Subcutaneous abdominal adipose tissue (tissue), 5 donors: ENCODE results near the gene CRELD1.
"Not testable (repeated sequence)": the region's sequence is repeated elsewhere in the genome, so short reads cannot be mapped to it uniquely, and the experiment has no call there.

Experiments
- H3K27ac ChIP-seq: one replicate; pipeline ENCODE4 v1.7.0; 2013; ENCODE audit warnings: low read depth, mild to moderate bottlenecking, inconsistent platforms, low read length, moderate library complexity
- H3K27me3 ChIP-seq, 5 donors: one replicate each; pipeline ENCODE4 v1.7.0; 2013; ENCODE audit warnings: low read length in 5 of 5, inconsistent platforms in 1 of 5; ENCODE audit not compliant: control insufficient read depth in 5 of 5, insufficient read depth in 4 of 5
- H3K36me3 ChIP-seq, 5 donors: one replicate each; pipeline ENCODE4 v1.7.0; 2013; ENCODE audit warnings: low read length in 5 of 5; ENCODE audit not compliant: control insufficient read depth in 5 of 5, insufficient read depth in 5 of 5
- H3K4me1 ChIP-seq, 5 donors: one replicate each; pipeline ENCODE4 v1.7.0; 2013; ENCODE audit warnings: low read length in 5 of 5, mild to moderate bottlenecking in 3 of 5, moderate library complexity in 1 of 5; ENCODE audit not compliant: control insufficient read depth in 5 of 5, insufficient read depth in 5 of 5
- H3K4me3 ChIP-seq, 5 donors: one replicate each; pipeline ENCODE4 v1.7.0; 2013; ENCODE audit warnings: low read length in 5 of 5, low read depth in 1 of 5
- H3K9ac ChIP-seq, 5 donors: one replicate each; pipeline ENCODE4 v1.7.0; 2013; ENCODE audit warnings: low read length in 5 of 5, mild to moderate bottlenecking in 4 of 5, moderate library complexity in 3 of 5
- H3K9me3 ChIP-seq, 5 donors: one replicate each; pipeline ENCODE4 v1.7.0; 2013; ENCODE audit warnings: low read length in 5 of 5; ENCODE audit not compliant: control insufficient read depth in 5 of 5
- donor health status: healthy.
- donor health status: healthy.
- donor health status: healthy.
- donor health status: healthy.
- donor health status: healthy.

The CRELD1 gene

DNA sequence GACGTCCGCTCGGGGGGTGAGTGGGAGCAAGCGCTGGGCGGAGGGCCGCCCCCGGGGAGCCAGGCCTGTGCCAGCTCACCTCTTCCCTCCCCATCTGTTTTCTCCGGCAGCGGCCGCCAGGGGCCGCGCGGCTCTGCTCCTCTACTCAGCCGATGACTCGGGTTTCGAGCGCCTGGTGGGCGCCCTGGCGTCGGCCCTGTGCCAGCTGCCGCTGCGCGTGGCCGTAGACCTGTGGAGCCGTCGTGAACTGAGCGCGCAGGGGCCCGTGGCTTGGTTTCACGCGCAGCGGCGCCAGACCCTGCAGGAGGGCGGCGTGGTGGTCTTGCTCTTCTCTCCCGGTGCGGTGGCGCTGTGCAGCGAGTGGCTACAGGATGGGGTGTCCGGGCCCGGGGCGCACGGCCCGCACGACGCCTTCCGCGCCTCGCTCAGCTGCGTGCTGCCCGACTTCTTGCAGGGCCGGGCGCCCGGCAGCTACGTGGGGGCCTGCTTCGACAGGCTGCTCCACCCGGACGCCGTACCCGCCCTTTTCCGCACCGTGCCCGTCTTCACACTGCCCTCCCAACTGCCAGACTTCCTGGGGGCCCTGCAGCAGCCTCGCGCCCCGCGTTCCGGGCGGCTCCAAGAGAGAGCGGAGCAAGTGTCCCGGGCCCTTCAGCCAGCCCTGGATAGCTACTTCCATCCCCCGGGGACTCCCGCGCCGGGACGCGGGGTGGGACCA lies 632 bp upstream of the CRELD1 start:
- H3K36me3 ChIP-seq = peaks cover 5 to 44% (median 20%) of the 10 kb centered on the region in 5 donors
- no peaks in the 10 kb centered on the region for H3K27me3 ChIP-seq
- peak overlapping the region; percentile 89 for H3K27ac ChIP-seq
- peak overlapping the region in 4 of 5 donors; percentile 81 to 92 (median 86) for H3K4me3 ChIP-seq
- peak overlapping the region in 4 of 5 donors; percentile 70 to 93 (median 87) for H3K9ac ChIP-seq
- H3K9me3 ChIP-seq = no peaks in the 10 kb centered on the region
- peaks cover 5 to 39% (median 32%) of the 10 kb centered on the region in 5 donors for H3K4me1 ChIP-seq

DNA sequence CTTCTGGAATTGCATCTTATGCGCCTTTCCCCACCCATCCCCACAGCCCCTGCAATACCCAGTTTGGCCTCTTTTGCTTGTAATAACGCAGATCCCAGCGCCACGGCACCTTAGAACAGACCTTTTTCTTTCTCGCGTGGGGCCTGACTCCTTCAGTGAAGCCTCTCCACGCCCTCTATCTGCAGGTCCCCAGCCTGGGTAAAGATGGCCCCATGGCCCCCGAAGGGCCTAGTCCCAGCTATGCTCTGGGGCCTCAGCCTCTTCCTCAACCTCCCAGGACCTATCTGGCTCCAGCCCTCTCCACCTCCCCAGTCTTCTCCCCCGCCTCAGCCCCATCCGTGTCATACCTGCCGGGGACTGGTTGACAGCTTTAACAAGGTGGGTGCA lies 594 bp downstream of the CRELD1 start:
- H3K27ac ChIP-seq = peak overlapping the region; percentile 89
- H3K4me3 ChIP-seq = peak overlapping the region; percentile 81 to 92 (median 86)
- peaks cover 5 to 39% (median 32%) of the 10 kb centered on the region in 5 donors for H3K4me1 ChIP-seq
- no peaks in the 10 kb centered on the region for H3K27me3 ChIP-seq
- peak overlapping the region; percentile 63 to 93 (median 90) for H3K9ac ChIP-seq
- peaks cover 5 to 39% (median 19%) of the 10 kb centered on the region in 5 donors for H3K36me3 ChIP-seq
- H3K9me3 ChIP-seq = no peaks in the 10 kb centered on the region

DNA sequence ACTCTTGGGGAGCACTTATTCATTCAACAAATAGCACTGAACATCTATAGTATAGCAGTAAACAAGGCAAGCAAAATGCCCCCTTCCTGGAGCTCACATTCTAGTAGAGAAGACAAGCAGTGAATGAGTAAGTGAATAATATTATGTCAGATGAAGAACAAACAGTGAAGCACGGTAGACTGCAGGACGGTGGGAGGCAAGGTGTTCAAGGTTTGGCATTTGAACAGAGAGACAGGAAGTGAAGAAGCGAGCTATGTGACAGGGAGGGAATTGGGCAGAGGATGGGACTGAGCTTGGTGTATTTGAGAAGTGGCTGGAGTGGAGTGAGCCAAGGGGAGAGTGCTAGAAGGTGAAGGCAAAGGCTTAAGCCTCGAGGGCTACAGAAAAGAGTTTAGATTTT lies 1.4 kb downstream of the CRELD1 start:
- Histone ChIP-seq H3K9me3 (no peaks in the 10 kb centered on the region), H3K27ac (peak overlapping the region; percentile 20), H3K27me3 (no peaks in the 10 kb centered on the region), H3K9ac (peak overlapping the region in 3 of 5 donors; percentile 17 to 91 (median 32)), H3K4me1 (peaks cover 5 to 39% (median 32%) of the 10 kb centered on the region in 5 donors), H3K36me3 (peaks cover 5 to 32% (median 14%) of the 10 kb centered on the region in 5 donors), H3K4me3 (peak overlapping the region in 1 of 5 donors; percentile 86)

GRCh38 chr3:9935966-9936510 lies 2.4 kb downstream of the CRELD1 start:
- peaks cover 5 to 27% (median 14%) of the 10 kb centered on the region in 5 donors for H3K36me3 ChIP-seq
- no peaks in the 10 kb centered on the region for H3K9me3 ChIP-seq
- H3K9ac ChIP-seq = no peak overlapping the region
- H3K4me3 ChIP-seq = no peak overlapping the region
- H3K4me1 ChIP-seq = peaks cover 5 to 39% (median 32%) of the 10 kb centered on the region in 5 donors
- no peak overlapping the region for H3K27ac ChIP-seq
- H3K27me3 ChIP-seq = no peaks in the 10 kb centered on the region

GRCh38 chr3:9937486-9938238 lies 4.0 kb downstream of the CRELD1 start:
- Histone ChIP-seq H3K4me1 (peaks cover 5 to 34% (median 25%) of the 10 kb centered on the region in 5 donors), H3K27ac (no peak overlapping the region), H3K9me3 (no peaks in the 10 kb centered on the region), H3K4me3 (no peak overlapping the region), H3K27me3 (no peaks in the 10 kb centered on the region), H3K9ac (peak overlapping the region in 1 of 5 donors; percentile 56), H3K36me3 (peaks cover 5 to 36% (median 19%) of the 10 kb centered on the region in 5 donors)

- Histone ChIP-seq H3K4me1 (peaks cover 5 to 26% (median 17%) of the 10 kb centered on the region in 5 donors), H3K9me3 (no peaks in the 10 kb centered on the region), H3K4me3 (no peak overlapping the region), H3K9ac (no peak overlapping the region), H3K36me3 (peaks cover 5 to 49% (median 28%) of the 10 kb centered on the region in 5 donors), H3K27ac (no peak overlapping the region), H3K27me3 (no peaks in the 10 kb centered on the region)
Observed at GRCh38 chr3:9938966-9939365, 5.3 kb downstream of the CRELD1 start.

DNA sequence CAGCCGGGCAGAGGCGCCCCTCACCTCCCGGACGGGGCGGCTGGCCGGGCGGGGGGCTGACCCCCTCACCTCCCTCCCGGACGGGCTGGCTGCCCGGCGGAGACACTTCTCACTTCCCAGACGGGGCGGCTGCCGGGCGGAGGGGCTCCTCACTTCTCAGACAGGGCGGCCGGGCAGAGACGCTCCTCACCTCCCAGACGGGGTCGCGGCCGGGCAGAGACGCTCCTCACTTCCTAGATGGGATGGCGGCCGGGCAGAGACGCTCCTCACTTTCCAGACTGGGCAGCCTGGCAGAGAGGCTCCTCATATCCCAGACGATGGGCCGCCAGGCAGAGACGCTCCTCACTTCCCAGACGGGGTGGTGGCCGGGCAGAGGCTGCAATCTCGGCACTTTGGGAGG lies 6.3 kb downstream of the CRELD1 start:
- not testable (repeated sequence) for H3K27ac ChIP-seq, H3K9me3 ChIP-seq, H3K4me3 ChIP-seq, H3K27me3 ChIP-seq, H3K9ac ChIP-seq
- peaks cover 5 to 54% (median 32%) of the 10 kb centered on the region in 5 donors for H3K36me3 ChIP-seq
- H3K4me1 ChIP-seq = peaks cover 3 to 17% (median 8%) of the 10 kb centered on the region in 5 donors

DNA sequence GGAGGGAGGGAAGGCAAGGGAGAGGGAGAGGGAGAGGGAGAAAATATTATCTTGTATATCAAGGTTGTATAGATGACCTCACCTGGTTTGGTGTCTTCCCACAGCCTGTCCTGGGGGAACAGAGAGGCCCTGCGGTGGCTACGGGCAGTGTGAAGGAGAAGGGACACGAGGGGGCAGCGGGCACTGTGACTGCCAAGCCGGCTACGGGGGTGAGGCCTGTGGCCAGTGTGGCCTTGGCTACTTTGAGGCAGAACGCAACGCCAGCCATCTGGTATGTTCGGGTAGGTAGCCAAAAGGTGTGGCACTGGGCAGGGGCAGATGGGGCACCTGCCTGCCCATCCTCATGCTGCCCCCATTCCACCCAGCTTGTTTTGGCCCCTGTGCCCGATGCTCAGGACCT lies 7.1 kb downstream of the CRELD1 start:
- Histone ChIP-seq H3K27ac (no peak overlapping the region), H3K9me3 (no peaks in the 10 kb centered on the region), H3K36me3 (peaks cover 5 to 51% (median 32%) of the 10 kb centered on the region in 5 donors), H3K4me1 (peaks cover 0 to 10% (median 0%) of the 10 kb centered on the region in 5 donors), H3K9ac (no peak overlapping the region), H3K4me3 (no peak overlapping the region), H3K27me3 (no peaks in the 10 kb centered on the region)

DNA sequence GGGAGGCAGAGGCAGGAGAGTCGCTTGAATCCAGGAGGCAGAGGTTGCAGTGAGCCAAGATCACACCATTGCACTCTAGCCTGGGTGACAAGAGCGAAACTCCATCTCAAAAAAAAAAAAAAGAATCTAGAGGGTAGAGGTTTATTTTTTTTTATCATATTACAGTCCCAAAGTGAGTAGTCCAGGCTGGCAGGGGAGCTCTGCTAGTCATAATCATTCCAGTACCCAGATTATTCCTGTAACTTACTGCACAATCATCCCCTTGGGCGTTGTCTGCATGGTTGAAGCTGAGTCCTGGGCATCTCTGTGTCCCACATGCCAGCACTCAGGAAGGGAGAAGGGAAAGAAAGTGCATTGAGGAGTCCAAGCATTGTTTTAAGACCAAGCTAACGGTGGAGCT lies 8.5 kb downstream of the CRELD1 start:
- peaks cover 0 to 16% (median 9%) of the 10 kb centered on the region in 5 donors for H3K4me1 ChIP-seq
- no peak overlapping the region for H3K4me3 ChIP-seq
- no peak overlapping the region for H3K27ac ChIP-seq
- H3K27me3 ChIP-seq = no peaks in the 10 kb centered on the region
- H3K9me3 ChIP-seq = no peaks in the 10 kb centered on the region
- no peak overlapping the region for H3K9ac ChIP-seq
- H3K36me3 ChIP-seq = peaks cover 0 to 43% (median 32%) of the 10 kb centered on the region in 5 donors
